ENCODE results near the gene ZSWIM4. TPM values are rescaled to one million over a fixed set of nuclear protein-coding genes. Genes with fewer than 3 reads are reported as not detected.

The ZSWIM4 gene
- total and polyA plus RNA-seq, 8 donors = 5.5 to 14.3 (median 7.7) TPM

GRCh38 chr19:13873834-13874515 lies 78.7 kb downstream of the ZSWIM4 start:
- Histone ChIP-seq H3K36me3 (no peaks in the 10 kb centered on the region), H3K27me3 (no peaks in the 10 kb centered on the region), H3K27ac (no peak overlapping the region), H3K4me3 (no peak overlapping the region), H3K9me3 (no peaks in the 10 kb centered on the region), H3K4me1 (peaks cover 0 to 11% of the 10 kb centered on the region in 2 donors)
- intact Hi-C loops (cut with DNase I) = no loop called here
- ATAC-seq (no peak), DNase-seq (no peak)
- no peak for TF ChIP-seq CTCF (IDR thresholded peaks at IDR 0.05)

- intact Hi-C loops (cut with DNase I) = loop anchor here in 1 of 2 donors (5.0 kb wide), 1 partner anchor 201 kb away; no protein-coding TSS in a partner anchor
- Histone ChIP-seq H3K27ac (no peak overlapping the region), H3K4me3 (no peak overlapping the region), H3K4me1 (peaks cover 5 to 26% of the 10 kb centered on the region in 2 donors), H3K27me3 (no peaks in the 10 kb centered on the region), H3K9me3 (no peaks in the 10 kb centered on the region), H3K36me3 (no peaks in the 10 kb centered on the region)
- ATAC-seq (no peak), DNase-seq (no peak)
- TF ChIP-seq CTCF (IDR thresholded peaks at IDR 0.05) = no peak
Observed at GRCh38 chr19:13875824-13876223, 80.6 kb downstream of the ZSWIM4 start.

- Histone ChIP-seq H3K36me3 (no peaks in the 10 kb centered on the region), H3K27ac (no peak within 1 kb of the TSS), H3K4me1 (peaks cover 12 to 36% of the 10 kb centered on the region in 2 donors), H3K4me3 (no peak within 1 kb of the TSS), H3K27me3 (no peaks in the 10 kb centered on the region), H3K9me3 (no peaks in the 10 kb centered on the region)
- intact Hi-C loops (cut with DNase I) = loop anchor here in 1 of 2 donors (5.0 kb wide), 1 partner anchor 200 kb away; no protein-coding TSS in a partner anchor
- TF ChIP-seq CTCF (IDR thresholded peaks at IDR 0.05) = no peak
- ATAC-seq (no peak), DNase-seq (no peak)
Observed at GRCh38 chr19:13876834-13877233, 81.6 kb downstream of the ZSWIM4 start, which contains the start of gene NANOS3. TSS of gene NANOS3 (plus strand) at chr19:13877134. CDS start at chr19:13877249, 115 bp downstream.

GRCh38 chr19:13877303-13877702 lies 82.1 kb downstream of the ZSWIM4 start:
- H3K4me1 ChIP-seq = peaks cover 14 to 41% of the 10 kb centered on the region in 2 donors
- DNase-seq (no peak), ATAC-seq (no peak)
- no peak overlapping the region for H3K27ac ChIP-seq
- TF ChIP-seq CTCF (IDR thresholded peaks at IDR 0.05) = no peak
- H3K4me3 ChIP-seq = no peak overlapping the region
- intact Hi-C loops (cut with DNase I) = loop anchor here in 1 of 2 donors (5.0 kb wide), 1 partner anchor 200 kb away; no protein-coding TSS in a partner anchor
- no peaks in the 10 kb centered on the region for H3K36me3 ChIP-seq
- H3K27me3 ChIP-seq = no peaks in the 10 kb centered on the region
- no peaks in the 10 kb centered on the region for H3K9me3 ChIP-seq

All from left lung (tissue), 10 donors.